Activated CD8-positive, alpha-beta T cell treated with anti-CD3 and anti-CD28 coated beads for 36 hours (primary cell): Measurements from ENCODE around the gene CTNNA3. TPM values are rescaled to one million over a fixed set of nuclear protein-coding genes. Genes with fewer than 3 reads are reported as not detected.

Experiments used
- ATAC-seq: fragments of 200-7000 bp; cut with Tn5 transposase; one replicate; pipeline ENCODE4 v1.10.0; 2021; ENCODE audit warnings: mild to moderate bottlenecking, moderate library complexity
- CTCF ChIA-PET: fragments of 350-600 bp; sonication (Branson Sonifier 250); formaldehyde crosslinking; loops from one replicate; lab custom pipeline; 2021; ENCODE audit warnings: antibody characterized with exemption; lab: Charles Lee
- POLR2A ChIA-PET: fragments of 350-600 bp; sonication (Branson Sonifier 250); formaldehyde crosslinking; loops from one replicate; lab custom pipeline; 2021; ENCODE audit warnings: antibody characterized with exemption; lab: Charles Lee
- DNase-seq: peaks from one replicate; pipeline ENCODE4 v3.0.0-alpha.2; 2020
- H3K27ac Mint-ChIP-seq: one replicate; pipeline ENCODE4 v1.8.0; 2021; ENCODE audit warnings: mild to moderate bottlenecking, mixed read lengths
- H3K27me3 Mint-ChIP-seq: one replicate; pipeline ENCODE4 v1.8.0; 2021; ENCODE audit warnings: mixed read lengths
- H3K36me3 Mint-ChIP-seq: one replicate; pipeline ENCODE4 v1.8.0; 2021; ENCODE audit warnings: low read depth, mixed read lengths
- H3K4me1 Mint-ChIP-seq: one replicate; pipeline ENCODE4 v1.8.0; 2021; ENCODE audit warnings: low read depth, mixed read lengths
- H3K4me3 Mint-ChIP-seq: one replicate; pipeline ENCODE4 v1.8.0; 2021; ENCODE audit warnings: mild to moderate bottlenecking, moderate library complexity, mixed read lengths
- H3K9me3 Mint-ChIP-seq: one replicate; pipeline ENCODE4 v1.8.0; 2021; ENCODE audit warnings: mixed read lengths
- intact Hi-C: fragments of 100-400 bp; cut with micrococcal nuclease; formaldehyde crosslinking; loops from one replicate; pipeline ENCODE4 v1.10.0; 2022
- total RNA-seq, 2 experiments: library from RNA; stranded (reverse); gene quantifications; one replicate each; pipeline ENCODE4 v1.2.3, GENCODE V29; 2021
- TF ChIP-seq, protein P1 (sequence below): fragments of 200-600 bp; IDR thresholded peaks from one replicate; pipeline ENCODE4 v1.8.0; 2022; ENCODE audit warnings: antibody characterized with exemption, mild to moderate bottlenecking

CTNNA3 gene
- total RNA-seq, 2 experiments from 2014 or later, result not detected

DNA sequence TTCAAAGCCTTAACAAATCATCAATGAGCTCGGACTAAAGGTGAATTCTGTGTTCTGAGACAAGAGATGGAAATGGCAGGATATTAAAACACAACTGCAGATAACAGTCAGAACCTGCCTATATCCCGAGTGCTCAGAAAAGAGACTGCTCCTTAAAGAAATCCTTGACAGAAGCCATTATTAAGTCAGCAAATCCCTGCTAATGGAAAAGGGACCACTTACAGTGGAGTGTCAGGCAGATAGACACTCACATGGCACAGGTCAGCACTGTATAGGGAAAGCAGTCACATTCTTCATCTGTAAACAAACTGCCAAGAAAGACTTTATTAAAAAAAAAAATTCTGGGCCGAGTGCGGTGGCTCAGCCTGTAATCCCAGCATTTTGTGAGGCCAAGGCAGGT is 917.6 kb downstream of the CTNNA3 start:
- no peak overlapping the region for H3K4me3 Mint-ChIP-seq
- TF ChIP-seq, protein P1, sequence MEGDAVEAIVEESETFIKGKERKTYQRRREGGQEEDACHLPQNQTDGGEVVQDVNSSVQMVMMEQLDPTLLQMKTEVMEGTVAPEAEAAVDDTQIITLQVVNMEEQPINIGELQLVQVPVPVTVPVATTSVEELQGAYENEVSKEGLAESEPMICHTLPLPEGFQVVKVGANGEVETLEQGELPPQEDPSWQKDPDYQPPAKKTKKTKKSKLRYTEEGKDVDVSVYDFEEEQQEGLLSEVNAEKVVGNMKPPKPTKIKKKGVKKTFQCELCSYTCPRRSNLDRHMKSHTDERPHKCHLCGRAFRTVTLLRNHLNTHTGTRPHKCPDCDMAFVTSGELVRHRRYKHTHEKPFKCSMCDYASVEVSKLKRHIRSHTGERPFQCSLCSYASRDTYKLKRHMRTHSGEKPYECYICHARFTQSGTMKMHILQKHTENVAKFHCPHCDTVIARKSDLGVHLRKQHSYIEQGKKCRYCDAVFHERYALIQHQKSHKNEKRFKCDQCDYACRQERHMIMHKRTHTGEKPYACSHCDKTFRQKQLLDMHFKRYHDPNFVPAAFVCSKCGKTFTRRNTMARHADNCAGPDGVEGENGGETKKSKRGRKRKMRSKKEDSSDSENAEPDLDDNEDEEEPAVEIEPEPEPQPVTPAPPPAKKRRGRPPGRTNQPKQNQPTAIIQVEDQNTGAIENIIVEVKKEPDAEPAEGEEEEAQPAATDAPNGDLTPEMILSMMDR, result no peak
- POLR2A ChIA-PET, result no interaction called here

DNA sequence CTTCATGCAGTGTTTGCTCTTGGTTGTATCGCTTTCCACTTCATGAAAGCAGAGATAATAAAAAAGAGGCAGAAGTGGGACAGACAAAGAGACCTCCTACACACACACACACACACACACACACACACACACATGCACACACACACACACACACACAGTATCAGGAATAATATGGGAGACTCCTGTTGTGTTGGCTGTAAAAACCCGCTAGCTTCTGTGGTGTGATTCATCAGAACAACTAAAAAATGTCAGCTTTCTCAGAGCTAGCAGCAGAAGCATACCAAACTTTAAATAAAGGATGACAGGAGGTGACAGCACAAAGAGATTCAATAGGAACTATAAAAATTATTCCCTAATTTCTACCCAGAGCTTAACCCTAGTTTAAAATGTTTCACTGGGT is 918.3 kb downstream of the CTNNA3 start:
- no peak for ATAC-seq
- H3K27ac Mint-ChIP-seq, result no peak overlapping the region
- intact Hi-C loops, result no loop called here
- peaks cover 2% of the 10 kb centered on the region for H3K9me3 Mint-ChIP-seq
- TF ChIP-seq, protein P1, result no peak
- DNase-seq, result no peak
- CTCF ChIA-PET, result no interaction called here
- no peaks in the 10 kb centered on the region for H3K27me3 Mint-ChIP-seq
- H3K36me3 Mint-ChIP-seq, result no peaks in the 10 kb centered on the region
- H3K4me1 Mint-ChIP-seq, result no peaks in the 10 kb centered on the region
- POLR2A ChIA-PET, result no interaction called here
- no peak overlapping the region for H3K4me3 Mint-ChIP-seq

More for the DNA sequence above, 917.6 kb downstream of the CTNNA3 start:
- Mint-ChIP-seq H3K27ac (no peak overlapping the region), H3K27me3 (no peaks in the 10 kb centered on the region), H3K4me1 (no peaks in the 10 kb centered on the region), H3K36me3 (no peaks in the 10 kb centered on the region), H3K9me3 (peaks cover 2% of the 10 kb centered on the region)
- CTCF ChIA-PET, result interaction anchor here (0.6 kb wide), 1 partner anchor 874 kb away, joined by 5 read pairs; no protein-coding TSS in a partner anchor
- ATAC-seq (no peak), DNase-seq (no peak)
- intact Hi-C loops, result no loop called here

GRCh38 chr10:66773472-66773817 is 922.5 kb downstream of the CTNNA3 start:
- TF ChIP-seq, protein P1, result no peak
- no peak overlapping the region for H3K4me3 Mint-ChIP-seq
- no peak overlapping the region for H3K27ac Mint-ChIP-seq
- H3K27me3 Mint-ChIP-seq, result no peaks in the 10 kb centered on the region
- ChIA-PET POLR2A (no interaction called here), CTCF (no interaction called here)
- DNase-seq, result no peak
- intact Hi-C loops, result no loop called here
- no peaks in the 10 kb centered on the region for H3K4me1 Mint-ChIP-seq
- H3K9me3 Mint-ChIP-seq, result peaks cover 2% of the 10 kb centered on the region
- H3K36me3 Mint-ChIP-seq, result no peaks in the 10 kb centered on the region
- ATAC-seq, result no peak

GRCh38 chr10:66772548-66773471 is 923.2 kb downstream of the CTNNA3 start:
- no peak overlapping the region for H3K4me3 Mint-ChIP-seq
- no peaks in the 10 kb centered on the region for H3K27me3 Mint-ChIP-seq
- H3K27ac Mint-ChIP-seq, result no peak overlapping the region
- intact Hi-C loops, result no loop called here
- CTCF ChIA-PET, result no interaction called here
- H3K4me1 Mint-ChIP-seq, result no peaks in the 10 kb centered on the region
- ATAC-seq (no peak), DNase-seq (no peak)
- POLR2A ChIA-PET, result no interaction called here
- no peaks in the 10 kb centered on the region for H3K36me3 Mint-ChIP-seq
- TF ChIP-seq, protein P1, result no peak
- H3K9me3 Mint-ChIP-seq, result peaks cover 2% of the 10 kb centered on the region

- ChIA-PET POLR2A (no interaction called here), CTCF (no interaction called here)
- DNase-seq (no peak), ATAC-seq (no peak)
- Mint-ChIP-seq H3K4me3 (no peak overlapping the region), H3K4me1 (no peaks in the 10 kb centered on the region), H3K27ac (no peak overlapping the region), H3K9me3 (no peaks in the 10 kb centered on the region), H3K36me3 (no peaks in the 10 kb centered on the region), H3K27me3 (no peaks in the 10 kb centered on the region)
- TF ChIP-seq, protein P1, result no peak
- intact Hi-C loops, result no loop called here
Observed at GRCh38 chr10:66767707-66768106, 928.3 kb downstream of the CTNNA3 start.
